GM18526 (cell line): ENCODE data around the gene RRP36.

ENCODE experiments used
- POLR2A ChIP-seq: IDR thresholded peaks from 3 replicates; pipeline ENCODE4 v1.6.1; 2011; ENCODE audit not compliant: insufficient read length; ENCODE audit errors: extremely low read depth

Gene RRP36

GRCh38 chr6:43070028-43070632 lies 48.7 kb downstream of the RRP36 start:
- TF ChIP-seq POLR2A, result no peak

GRCh38 chr6:43074847-43075669 lies 53.6 kb downstream of the RRP36 start:
- no peak for TF ChIP-seq POLR2A

GRCh38 chr6:43075670-43076463 lies 54.4 kb downstream of the RRP36 start, which contains the start of gene PTK7:
PTK7 (plus strand) TSS chr6:43076314; CDS start chr6:43076489, 175 bp downstream.
- TF ChIP-seq POLR2A, result no peak

- TF ChIP-seq POLR2A, result no peak
These were observed 55.3 kb downstream of the RRP36 start for GRCh38 chr6:43076464-43077332.

GRCh38 chr6:43077333-43077809 lies 55.9 kb downstream of the RRP36 start:
- no peak for TF ChIP-seq POLR2A

GRCh38 chr6:43077981-43078511 lies 56.6 kb downstream of the RRP36 start:
- no peak for TF ChIP-seq POLR2A

GRCh38 chr6:43078691-43079090 lies 57.3 kb downstream of the RRP36 start:
- TF ChIP-seq POLR2A, result no peak
